GM21528 (cell line): ENCODE data around the gene FAP.

Experiments used
- ATAC-seq: cut with Tn5 transposase; IDR thresholded peaks from one replicate; pipeline ENCODE4 v1.9.1; 2021; ENCODE audit warnings: mild to moderate bottlenecking, moderate library complexity; ENCODE audit not compliant: unreplicated experiment, low FRiP score

The FAP gene

DNA sequence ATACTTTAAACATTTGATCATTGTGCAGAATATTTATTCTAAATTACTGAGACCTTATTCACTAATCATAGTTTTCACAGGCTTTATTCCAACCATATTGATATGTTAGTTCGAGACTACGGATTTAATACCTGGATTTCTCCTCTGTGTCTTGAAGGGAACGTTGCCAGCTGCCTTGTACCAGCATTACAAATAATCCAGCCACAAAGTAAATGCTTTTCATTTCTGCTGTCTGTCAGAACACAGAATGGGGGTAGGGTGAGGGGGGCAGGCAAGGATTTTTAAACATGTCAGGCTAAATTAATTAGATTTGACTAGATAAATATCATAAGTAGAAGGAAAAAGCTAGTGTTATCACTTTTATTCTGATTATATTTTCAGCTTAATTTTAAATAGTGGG lies 94.3 kb downstream of the FAP start:
- no peak for ATAC-seq

DNA sequence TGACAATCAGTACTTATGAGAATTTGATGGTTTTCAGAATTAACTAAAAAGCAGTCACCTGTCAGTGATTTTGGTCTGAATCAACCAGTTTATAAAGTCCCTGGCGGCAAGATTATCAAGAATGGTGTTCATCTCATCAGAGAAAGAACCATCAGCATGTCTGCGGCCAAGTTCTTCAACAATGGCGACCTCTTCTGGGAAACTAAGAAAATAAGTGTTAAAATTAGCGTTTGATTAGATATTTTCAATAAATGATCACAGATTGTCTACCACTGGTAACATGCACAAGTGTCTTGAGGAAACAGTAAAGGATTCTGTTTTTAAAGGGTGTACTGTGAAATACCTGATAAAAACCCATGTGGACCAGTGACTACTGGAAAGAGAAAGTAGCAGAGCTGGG lies 99.3 kb downstream of the FAP start:
- ATAC-seq: no peak

DNA sequence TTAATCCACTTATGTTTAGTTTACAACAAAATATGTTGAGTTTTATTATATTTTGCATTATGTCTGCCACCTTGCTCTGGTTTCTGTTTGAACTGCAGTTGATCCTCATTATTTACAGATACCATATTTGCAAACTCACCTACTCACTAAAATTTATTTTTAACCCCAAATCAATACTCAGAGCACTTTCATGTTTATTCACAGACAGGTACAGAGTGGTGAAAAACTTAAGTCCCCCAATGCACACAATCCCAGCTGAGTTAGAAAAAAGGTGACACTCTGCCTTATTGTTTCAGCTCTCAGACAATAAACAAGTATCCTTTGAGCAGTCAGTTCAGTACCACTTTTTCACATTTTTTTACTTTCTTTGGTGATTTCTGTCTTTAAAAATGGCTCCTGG lies 104.9 kb downstream of the FAP start:
- no peak for ATAC-seq

DNA sequence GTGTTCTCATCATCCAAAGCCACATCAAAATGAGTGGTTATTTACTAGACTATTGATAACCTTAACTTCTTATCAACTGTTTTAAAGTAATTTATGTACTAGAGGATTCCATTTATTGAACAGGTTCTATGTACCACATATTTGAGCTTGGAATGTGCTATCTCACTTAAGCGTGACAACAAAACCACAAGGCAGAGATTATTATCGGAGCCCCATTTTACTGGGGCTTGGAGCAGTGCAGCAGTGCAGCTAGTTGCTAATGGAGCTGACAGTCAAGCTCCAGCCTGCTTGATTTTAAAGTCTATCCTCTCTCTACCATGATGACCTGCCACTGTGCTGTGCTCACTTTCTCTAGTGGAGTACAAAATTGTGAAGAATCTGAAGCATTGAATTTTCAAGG lies 115.8 kb downstream of the FAP start:
- ATAC-seq: no peak

- peak; percentile 35 for ATAC-seq
Observed at GRCh38 chr2:162126527-162126926, 116.7 kb downstream of the FAP start.

- ATAC-seq: peak; percentile 92
Observed at GRCh38 chr2:162126111-162126519, 117.1 kb downstream of the FAP start.

DNA sequence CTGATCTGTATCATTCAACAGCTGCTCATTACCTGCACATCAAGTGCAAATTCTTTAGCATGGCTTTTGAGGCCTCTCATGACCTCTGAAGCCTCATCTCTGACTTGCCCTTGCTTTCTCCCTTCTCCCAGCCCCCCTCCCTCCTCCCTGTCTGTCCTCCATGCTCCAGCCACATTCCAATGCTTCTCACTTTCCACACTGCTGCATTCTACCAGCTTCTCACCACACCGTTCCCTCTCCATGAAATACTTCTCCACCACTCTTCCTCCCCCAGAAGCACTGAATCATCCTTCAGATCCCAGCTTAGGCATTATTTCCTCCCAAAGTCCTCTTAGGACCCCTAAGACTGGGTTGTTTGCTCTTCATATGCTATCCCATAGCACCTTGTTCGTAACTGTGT lies 118.1 kb downstream of the FAP start:
- ATAC-seq: no peak

DNA sequence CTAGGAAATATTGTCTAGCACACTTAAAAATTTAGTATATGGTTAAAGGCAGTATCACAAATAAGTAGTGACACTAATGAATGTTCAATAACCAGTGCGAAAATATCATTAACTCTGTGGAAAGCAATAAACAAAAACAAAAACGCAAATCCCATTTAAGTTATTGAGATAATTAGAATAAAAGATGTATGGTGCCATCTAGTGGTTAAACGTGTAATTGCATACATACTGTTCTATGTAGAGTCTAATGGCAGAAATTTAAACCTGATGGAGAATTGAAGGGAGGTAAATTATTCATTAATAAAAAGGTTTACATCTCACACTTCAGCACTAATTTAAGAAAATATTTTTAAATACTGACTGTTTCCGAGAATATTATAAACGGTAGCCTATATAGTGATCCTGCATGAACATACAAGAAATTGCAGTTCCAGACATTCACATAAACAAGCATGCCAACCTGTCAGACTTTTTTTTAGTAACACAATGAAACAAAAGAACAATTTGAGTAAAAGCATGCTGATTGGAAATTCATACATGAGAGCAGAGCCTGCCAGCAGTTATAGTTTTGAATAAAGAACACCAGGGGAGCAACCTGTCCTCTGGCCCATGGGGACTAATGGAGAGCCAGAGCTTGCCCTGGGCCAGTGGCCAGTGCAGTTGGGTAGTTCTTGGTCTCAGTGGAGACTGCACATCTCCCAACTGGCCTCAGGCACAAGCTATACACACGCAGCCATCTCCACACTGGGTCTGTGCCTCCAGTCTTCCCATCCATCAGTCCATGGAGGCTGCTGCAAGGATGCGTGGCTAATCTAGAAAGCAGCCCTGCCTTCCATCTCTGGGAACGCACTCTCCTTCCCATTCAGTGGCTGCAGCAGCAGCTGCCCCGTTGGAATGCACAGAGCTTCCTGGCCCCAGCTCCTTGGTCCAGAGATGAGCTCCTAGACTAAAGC lies 119.2 kb downstream of the FAP start:
- ATAC-seq: peak; percentile 43
